B cell (primary cell): ENCODE measurements around the gene HBQ1. TPM values are rescaled to one million over a fixed set of nuclear protein-coding genes. Genes with fewer than 3 reads are reported as not detected.
A peak's percentile ranks its signal among the peaks of the same experiment; 100 is the strongest.

ENCODE experiments used
- ATAC-seq: fragments of 200-7000 bp; cut with Tn5 transposase; one replicate; pipeline ENCODE4 v1.10.0; 2021; ENCODE audit warnings: low read depth, mild to moderate bottlenecking, moderate number of reproducible peaks, moderate library complexity
- CTCF ChIA-PET: fragments of 350-600 bp; sonication (Branson Sonifier 250); formaldehyde crosslinking; loops from one replicate; lab custom pipeline; 2021; ENCODE audit warnings: antibody characterized with exemption, inconsistent platforms; lab: Charles Lee
- POLR2A ChIA-PET: fragments of 350-600 bp; sonication (Branson Sonifier 250); formaldehyde crosslinking; loops from one replicate; lab custom pipeline; 2021; ENCODE audit warnings: antibody characterized with exemption; lab: Charles Lee
- DNase-seq: peaks from one replicate; pipeline ENCODE4 v3.0.0; 2013
- H2AFZ ChIP-seq: 2 replicates; pipeline ENCODE4 v1.6.1; 2012; ENCODE audit warnings: mild to moderate bottlenecking, low read depth, low read length; ENCODE audit not compliant: insufficient read depth, poor library complexity, severe bottlenecking
- H3K27ac ChIP-seq, 2 donors: 1 replicate in 1 of 2; 2 replicates in 1 of 2; pipeline ENCODE4 v1.5.1; 2012 to 2013; ENCODE audit warnings: low read length in 2 of 2, mild to moderate bottlenecking in 2 of 2, moderate library complexity in 1 of 2
- H3K27me3 ChIP-seq, 4 experiments: fragments of 200-600 bp in 1 of 4; sonication (generic) in 1 of 4; replicated peaks in 1 of 4; 1 replicate in 2 of 4; 2 replicates in 2 of 4; pipeline versions ENCODE4 v1.6.1 to v1.7.0; 2013 to 2016; ENCODE audit warnings: low read length in 3 of 4, mild to moderate bottlenecking in 2 of 4, mixed read lengths in 1 of 4, moderate library complexity in 1 of 4; ENCODE audit not compliant: insufficient read depth in 4 of 4, control insufficient read depth in 3 of 4; ENCODE audit errors: control extremely low read depth in 1 of 4
- H3K36me3 ChIP-seq, 2 experiments: replicated peaks in 1 of 2; 1 replicate in 1 of 2; 2 replicates in 1 of 2; pipeline versions ENCODE4 v1.6.1 to v1.7.1; 2013; ENCODE audit warnings: low read length in 1 of 2; ENCODE audit not compliant: insufficient read depth in 2 of 2, control insufficient read depth in 1 of 2; ENCODE audit errors: control extremely low read depth in 1 of 2, extremely low read depth in 1 of 2
- H3K4me1 ChIP-seq, 2 donors: fragments of 200-600 bp in 1 of 2; sonication (generic) in 1 of 2; 1 replicate in 1 of 2; 2 replicates in 1 of 2; pipeline versions ENCODE4 v1.5.1 to v1.6.1; 2013 to 2017; ENCODE audit warnings: low read length in 2 of 2; ENCODE audit not compliant: control insufficient read depth in 2 of 2, insufficient read depth in 2 of 2
- H3K4me2 ChIP-seq: replicated peaks from 2 replicates; pipeline ENCODE3; 2012; ENCODE audit warnings: mild to moderate bottlenecking, low read depth, low read length; ENCODE audit not compliant: poor library complexity, severe bottlenecking
- H3K4me3 ChIP-seq, 5 experiments: fragments of 200-600 bp in 1 of 5; sonication (generic) in 1 of 5; 1 replicate in 3 of 5; 2 replicates in 2 of 5; pipeline versions ENCODE4 v1.5.1 to v1.7.0; 2011 to 2016; ENCODE audit warnings: low read length in 4 of 5, mild to moderate bottlenecking in 4 of 5, low read depth in 2 of 5, control low read depth in 1 of 5, moderate library complexity in 1 of 5; ENCODE audit not compliant: insufficient read depth in 1 of 5; ENCODE audit errors: control extremely low read depth in 1 of 5, extremely low read depth in 1 of 5
- H3K79me2 ChIP-seq: fragments of 200-600 bp; sonication (generic); one replicate; pipeline ENCODE4 v1.6.0; 2016; ENCODE audit warnings: low read length; ENCODE audit not compliant: control insufficient read depth, insufficient read depth
- H3K9ac ChIP-seq: fragments of 200-600 bp; sonication (generic); 2 replicates; pipeline ENCODE4 v1.6.1; 2017; ENCODE audit warnings: mild to moderate bottlenecking, low read length, moderate library complexity
- H3K9me3 ChIP-seq, 3 donors: one replicate each; pipeline versions ENCODE4 v1.6.1 to v1.7.1; 2013; ENCODE audit warnings: low read length in 2 of 3; ENCODE audit not compliant: control insufficient read depth in 2 of 3, insufficient read depth in 1 of 3; ENCODE audit errors: control extremely low read depth in 1 of 3
- H4K20me1 ChIP-seq: 2 replicates; pipeline ENCODE4 v1.6.0; 2012; ENCODE audit warnings: mild to moderate bottlenecking, low read length; ENCODE audit not compliant: insufficient read depth, control insufficient read depth, poor library complexity, severe bottlenecking
- H3K27ac Mint-ChIP-seq: one replicate; pipeline ENCODE4 v1.8.0; 2021; ENCODE audit warnings: mixed read lengths
- H3K27me3 Mint-ChIP-seq: one replicate; pipeline ENCODE4 v1.8.0; 2021; ENCODE audit warnings: mixed read lengths
- H3K4me1 Mint-ChIP-seq: one replicate; pipeline ENCODE4 v1.8.0; 2021; ENCODE audit warnings: mixed read lengths
- H3K4me3 Mint-ChIP-seq: one replicate; pipeline ENCODE4 v1.8.0; 2021; ENCODE audit warnings: mixed read lengths
- H3K9me3 Mint-ChIP-seq: one replicate; pipeline ENCODE4 v1.8.0; 2022; ENCODE audit warnings: mixed read lengths; ENCODE audit not compliant: insufficient read depth
- CTCF ChIP-seq: fragments of 200-600 bp; IDR thresholded peaks from one replicate; pipeline ENCODE4 v1.8.0; 2022; ENCODE audit warnings: antibody characterized with exemption, mild to moderate bottlenecking
- EZH2 ChIP-seq: IDR thresholded peaks from 2 replicates; pipeline ENCODE4 v1.6.1; 2012; ENCODE audit warnings: borderline replicate concordance, low read depth, mild to moderate bottlenecking, moderate library complexity, low read length; ENCODE audit not compliant: insufficient read depth, poor library complexity, severe bottlenecking
- WGBS: methylation state at CpG from one replicate; pipeline ENCODE4 v1.1.5; 2013; ENCODE audit warnings: missing lambda C conversion rate; ENCODE audit not compliant: insufficient coverage; 5-methylcytosine and 5-hydroxymethylcytosine counted together
- intact Hi-C: fragments of 100-400 bp; cut with micrococcal nuclease; formaldehyde crosslinking; loops from one replicate; pipeline ENCODE4 v1.10.0; 2022
- polyA plus RNA-seq: library from polyadenylated mRNA; depleted of rRNA; stranded (reverse); fragments of >200 nt; gene quantifications from 2 replicates; pipeline ENCODE4 v1.2.3, GENCODE V29; 2012
- total RNA-seq, 2 donors: library from RNA; stranded (reverse); fragments of 120-200 nt in 1 of 2; gene quantifications; 1 replicate in 1 of 2; 2 replicates in 1 of 2; pipeline versions ENCODE4 v1.2.3 to v1.2.4, GENCODE V29; 2013 to 2022

The HBQ1 gene
- total and polyA plus RNA-seq, 2 donors (not counting 1 experiment from before 2014, with no cell fraction given) = not detected

DNA sequence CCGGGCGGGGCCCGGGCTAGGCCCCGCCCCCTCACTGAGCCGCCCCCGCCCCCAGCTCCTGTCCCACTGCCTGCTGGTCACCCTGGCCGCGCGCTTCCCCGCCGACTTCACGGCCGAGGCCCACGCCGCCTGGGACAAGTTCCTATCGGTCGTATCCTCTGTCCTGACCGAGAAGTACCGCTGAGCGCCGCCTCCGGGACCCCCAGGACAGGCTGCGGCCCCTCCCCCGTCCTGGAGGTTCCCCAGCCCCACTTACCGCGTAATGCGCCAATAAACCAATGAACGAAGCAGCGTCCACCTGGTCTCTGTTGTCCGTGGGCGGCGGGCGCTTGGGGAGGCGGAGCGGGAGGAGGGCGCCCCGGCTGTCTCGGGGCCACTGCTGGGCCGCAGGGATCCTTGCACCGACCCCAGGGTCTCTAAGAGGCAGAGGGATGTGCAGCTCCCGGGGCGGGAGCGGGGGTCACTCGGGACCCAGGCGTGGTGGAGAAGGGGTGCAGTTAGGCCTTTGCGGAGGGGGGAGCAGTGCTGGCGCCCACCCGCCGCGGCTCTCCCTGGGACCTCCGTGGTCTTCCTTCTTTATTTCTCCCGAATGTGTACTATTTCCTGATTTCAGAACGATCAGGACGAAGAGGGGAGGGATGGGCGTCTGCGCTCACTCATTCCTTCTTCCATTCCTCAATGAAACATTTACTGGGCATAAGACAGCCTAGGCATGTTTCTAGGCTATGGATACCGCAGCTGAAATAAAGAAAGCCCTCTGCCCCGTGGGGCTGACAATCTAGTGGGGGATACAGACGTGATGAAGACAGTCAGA lies 25.8 kb upstream of the HBQ1 start:
- WGBS = 5% methylated on average over 42 of the region's 59 CpGs
- TF ChIP-seq CTCF (no peak), EZH2 (no peak)
- Mint-ChIP-seq H3K27ac (no peak overlapping the region), H3K4me3 (peak overlapping the region; percentile 81), H3K4me1 (peaks cover 9% of the 10 kb centered on the region), H3K27me3 (peaks cover 34% of the 10 kb centered on the region), H3K9me3 (no peaks in the 10 kb centered on the region)
- intact Hi-C loops = no loop called here
- peak; percentile 42 for ATAC-seq
- Histone ChIP-seq H3K36me3 (no peaks in the 10 kb centered on the region), H3K27ac (no peak overlapping the region), H3K27me3 (peaks cover 0 to 27% (median 14%) of the 10 kb centered on the region in 4 experiments), H3K9me3 (peaks cover 0 to 8% (median 0%) of the 10 kb centered on the region in 3 donors), H3K9ac (peak overlapping the region; percentile 64), H4K20me1 (no peaks in the 10 kb centered on the region), H3K4me1 (peaks cover 8% of the 10 kb centered on the region in 2 donors), H3K79me2 (no peaks in the 10 kb centered on the region), H3K4me2 (peak overlapping the region; percentile 92), H3K4me3 (peak overlapping the region in 4 of 5 experiments; percentile 27 to 44 (median 39)), H2AFZ (peak overlapping the region; percentile 70)
- ChIA-PET POLR2A (no interaction called here), CTCF (no interaction called here)
- DNase-seq = peak; percentile 57

- Histone ChIP-seq H3K4me3 (peak overlapping the region in 2 of 5 experiments; percentile 43 to 44), H3K9me3 (peaks cover 0 to 8% (median 0%) of the 10 kb centered on the region in 3 donors), H2AFZ (peak overlapping the region; percentile 70), H3K27ac (no peak overlapping the region), H3K79me2 (no peaks in the 10 kb centered on the region), H3K9ac (peak overlapping the region; percentile 64), H3K27me3 (peaks cover 0 to 27% (median 14%) of the 10 kb centered on the region in 4 experiments), H3K4me2 (peak overlapping the region; percentile 92), H4K20me1 (no peaks in the 10 kb centered on the region), H3K4me1 (peaks cover 8% of the 10 kb centered on the region in 2 donors), H3K36me3 (no peaks in the 10 kb centered on the region)
- H3K27me3 Mint-ChIP-seq = peaks cover 33% of the 10 kb centered on the region
- peaks cover 9% of the 10 kb centered on the region for H3K4me1 Mint-ChIP-seq
- CTCF ChIA-PET = no interaction called here
- POLR2A ChIA-PET = no interaction called here
- intact Hi-C loops = no loop called here
- no peak overlapping the region for H3K27ac Mint-ChIP-seq
- DNase-seq (no peak), ATAC-seq (no peak)
- WGBS = 48% methylated on average over 4 of the region's 7 CpGs
- TF ChIP-seq EZH2 = no peak
- no peak for TF ChIP-seq CTCF
- no peaks in the 10 kb centered on the region for H3K9me3 Mint-ChIP-seq
- peak overlapping the region; percentile 81 for H3K4me3 Mint-ChIP-seq
Observed at GRCh38 chr16:155031-155398, 25.2 kb upstream of the HBQ1 start.
